ENCODE results near the gene PKN1. TPM values are rescaled to one million over a fixed set of nuclear protein-coding genes. Genes with fewer than 3 reads are reported as not detected.
"Not testable (repeated sequence)": the region's sequence is repeated elsewhere in the genome, so short reads cannot be mapped to it uniquely, and the experiment has no call there.

Gene PKN1
- total and polyA plus RNA-seq, 4 donors, result 13.7 to 41.6 (median 22.3) TPM

DNA sequence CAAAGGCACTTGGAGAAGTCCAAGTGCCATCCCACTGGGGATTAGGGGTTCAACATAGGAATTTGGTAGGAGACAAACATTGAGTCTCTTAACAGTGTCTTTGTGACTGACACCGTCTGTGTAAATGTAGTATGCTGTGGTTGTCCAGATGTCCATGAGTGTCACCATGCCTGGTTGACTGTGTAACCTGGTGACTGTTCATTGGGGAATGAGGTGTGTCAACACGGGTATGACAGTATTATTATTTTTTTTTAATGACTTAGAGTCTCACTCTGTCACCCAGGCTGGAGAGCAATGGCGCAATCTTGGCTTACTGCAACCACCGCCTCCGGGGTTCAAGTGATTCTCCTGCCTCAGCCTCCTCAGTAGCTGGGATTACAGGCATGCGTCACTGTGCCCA lies 16.2 kb downstream of the PKN1 start:
- Histone ChIP-seq H3K36me3 (ENCODE audit: control insufficient read depth in 4 of 4, insufficient read depth in 3 of 4, low read depth in 1 of 4, low read length in 3 of 4) (peaks cover 10 to 41% (median 31%) of the 10 kb centered on the region in 4 donors), H3K9ac (ENCODE audit: low read depth in 1 of 2, low read length in 2 of 2) (no peak overlapping the region), H3K27me3 (ENCODE audit: control insufficient read depth in 4 of 4, insufficient read depth in 4 of 4, low read length in 3 of 4) (no peaks in the 10 kb centered on the region), H3K4me1 (ENCODE audit: control insufficient read depth in 4 of 4, insufficient read depth in 4 of 4, low read length in 3 of 4) (no peaks in the 10 kb centered on the region), H3K27ac (ENCODE audit: low read depth in 1 of 2, low read length in 2 of 2) (no peak overlapping the region), H3K4me3 (ENCODE audit: low read depth in 1 of 3, low read length in 3 of 3) (no peak overlapping the region), H3K9me3 (ENCODE audit: control insufficient read depth in 4 of 4, low read length in 3 of 4) (no peaks in the 10 kb centered on the region)
- no peak for DNase-seq (ENCODE audit: low spot score)
- WGBS, result 95% methylated on average over 6 of the region's 6 CpGs
- TF ChIP-seq FOXA2 (IDR thresholded peaks at IDR 0.05) (no peak), RAD21 (IDR thresholded peaks at IDR 0.05) (no peak), GABPA (IDR thresholded peaks at IDR 0.05 in 1 of 2, conservative IDR thresholded peaks at IDR 0.05 in 1 of 2) (no peak), YY1 (IDR thresholded peaks at IDR 0.05) (no peak), HNF4A (conservative IDR thresholded peaks at IDR 0.05) (no peak), RXRA (IDR thresholded peaks at IDR 0.05) (no peak)
- TF ChIP-seq, protein P1, sequence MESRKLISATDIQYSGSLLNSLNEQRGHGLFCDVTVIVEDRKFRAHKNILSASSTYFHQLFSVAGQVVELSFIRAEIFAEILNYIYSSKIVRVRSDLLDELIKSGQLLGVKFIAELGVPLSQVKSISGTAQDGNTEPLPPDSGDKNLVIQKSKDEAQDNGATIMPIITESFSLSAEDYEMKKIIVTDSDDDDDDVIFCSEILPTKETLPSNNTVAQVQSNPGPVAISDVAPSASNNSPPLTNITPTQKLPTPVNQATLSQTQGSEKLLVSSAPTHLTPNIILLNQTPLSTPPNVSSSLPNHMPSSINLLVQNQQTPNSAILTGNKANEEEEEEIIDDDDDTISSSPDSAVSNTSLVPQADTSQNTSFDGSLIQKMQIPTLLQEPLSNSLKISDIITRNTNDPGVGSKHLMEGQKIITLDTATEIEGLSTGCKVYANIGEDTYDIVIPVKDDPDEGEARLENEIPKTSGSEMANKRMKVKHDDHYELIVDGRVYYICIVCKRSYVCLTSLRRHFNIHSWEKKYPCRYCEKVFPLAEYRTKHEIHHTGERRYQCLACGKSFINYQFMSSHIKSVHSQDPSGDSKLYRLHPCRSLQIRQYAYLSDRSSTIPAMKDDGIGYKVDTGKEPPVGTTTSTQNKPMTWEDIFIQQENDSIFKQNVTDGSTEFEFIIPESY (IDR thresholded peaks at IDR 0.05), result no peak
- TF ChIP-seq, protein P2, sequence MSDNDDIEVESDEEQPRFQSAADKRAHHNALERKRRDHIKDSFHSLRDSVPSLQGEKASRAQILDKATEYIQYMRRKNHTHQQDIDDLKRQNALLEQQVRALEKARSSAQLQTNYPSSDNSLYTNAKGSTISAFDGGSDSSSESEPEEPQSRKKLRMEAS (IDR thresholded peaks at IDR 0.05), result no peak

DNA sequence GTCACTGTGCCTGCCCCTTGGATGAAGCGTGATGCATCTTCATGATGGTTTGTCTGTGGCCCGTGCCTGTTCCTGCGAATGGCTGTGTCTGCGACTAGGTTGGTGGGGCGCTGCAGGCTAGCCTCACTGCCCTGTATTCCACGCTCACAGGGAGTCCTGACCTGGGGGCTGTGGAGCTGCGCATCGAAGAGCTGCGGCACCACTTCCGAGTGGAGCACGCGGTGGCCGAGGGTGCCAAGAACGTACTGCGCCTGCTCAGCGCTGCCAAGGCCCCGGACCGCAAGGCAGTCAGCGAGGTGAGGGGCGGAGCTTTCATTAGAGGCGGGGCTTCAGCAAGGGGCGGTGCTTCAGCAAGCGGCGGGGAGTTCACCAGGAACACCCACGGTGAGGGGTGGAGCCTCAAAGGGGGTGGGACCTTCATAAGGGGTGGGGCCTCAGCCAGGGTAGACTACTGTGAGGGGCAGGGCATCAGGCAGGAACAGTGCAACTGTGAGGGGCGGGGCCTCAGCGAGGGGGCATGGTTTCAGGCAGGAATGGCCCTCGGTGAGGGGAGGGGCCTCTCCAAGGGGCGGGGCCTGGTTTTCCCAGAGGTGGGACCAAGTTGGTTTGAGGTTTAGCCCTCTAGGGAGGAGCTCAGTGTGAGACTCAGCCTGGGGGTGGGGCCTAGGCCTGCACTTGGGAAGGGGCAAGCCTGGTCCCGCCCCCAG lies 17.2 kb downstream of the PKN1 start:
- no peak overlapping the region for H3K27ac ChIP-seq (ENCODE audit: low read depth in 1 of 2, low read length in 2 of 2)
- TF ChIP-seq JUND (IDR thresholded peaks at IDR 0.05) (no peak), SP1 (IDR thresholded peaks at IDR 0.05) (no peak)
- TF ChIP-seq, protein P3, sequence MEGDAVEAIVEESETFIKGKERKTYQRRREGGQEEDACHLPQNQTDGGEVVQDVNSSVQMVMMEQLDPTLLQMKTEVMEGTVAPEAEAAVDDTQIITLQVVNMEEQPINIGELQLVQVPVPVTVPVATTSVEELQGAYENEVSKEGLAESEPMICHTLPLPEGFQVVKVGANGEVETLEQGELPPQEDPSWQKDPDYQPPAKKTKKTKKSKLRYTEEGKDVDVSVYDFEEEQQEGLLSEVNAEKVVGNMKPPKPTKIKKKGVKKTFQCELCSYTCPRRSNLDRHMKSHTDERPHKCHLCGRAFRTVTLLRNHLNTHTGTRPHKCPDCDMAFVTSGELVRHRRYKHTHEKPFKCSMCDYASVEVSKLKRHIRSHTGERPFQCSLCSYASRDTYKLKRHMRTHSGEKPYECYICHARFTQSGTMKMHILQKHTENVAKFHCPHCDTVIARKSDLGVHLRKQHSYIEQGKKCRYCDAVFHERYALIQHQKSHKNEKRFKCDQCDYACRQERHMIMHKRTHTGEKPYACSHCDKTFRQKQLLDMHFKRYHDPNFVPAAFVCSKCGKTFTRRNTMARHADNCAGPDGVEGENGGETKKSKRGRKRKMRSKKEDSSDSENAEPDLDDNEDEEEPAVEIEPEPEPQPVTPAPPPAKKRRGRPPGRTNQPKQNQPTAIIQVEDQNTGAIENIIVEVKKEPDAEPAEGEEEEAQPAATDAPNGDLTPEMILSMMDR (IDR thresholded peaks at IDR 0.05; ENCODE audit: low read depth, low read length, missing input control), result no peak
- TF ChIP-seq, protein P2 (IDR thresholded peaks at IDR 0.05), result no peak

DNA sequence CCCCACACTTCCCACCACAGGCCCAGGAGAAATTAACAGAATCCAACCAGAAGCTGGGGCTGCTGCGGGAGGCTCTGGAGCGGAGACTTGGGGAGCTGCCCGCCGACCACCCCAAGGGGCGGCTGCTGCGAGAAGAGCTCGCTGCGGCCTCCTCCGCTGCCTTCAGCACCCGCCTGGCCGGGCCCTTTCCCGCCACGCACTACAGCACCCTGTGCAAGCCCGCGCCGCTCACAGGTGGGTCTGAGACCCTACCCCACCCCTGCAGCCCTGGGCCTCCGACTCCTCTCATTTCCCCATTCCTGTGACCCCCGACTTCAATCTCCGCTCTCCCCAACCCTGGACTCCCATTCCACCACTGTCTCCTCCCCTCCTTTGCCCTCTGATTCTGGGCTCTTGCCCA lies 17.8 kb downstream of the PKN1 start:
- 99% methylated on average over 19 of the region's 19 CpGs for WGBS
- DNase-seq (ENCODE audit: low spot score), result no peak
- Histone ChIP-seq H3K9ac (ENCODE audit: low read depth in 1 of 2, low read length in 2 of 2) (no peak overlapping the region), H3K36me3 (ENCODE audit: control insufficient read depth in 4 of 4, insufficient read depth in 3 of 4, low read depth in 1 of 4, low read length in 3 of 4) (peaks cover 10 to 43% (median 31%) of the 10 kb centered on the region in 4 donors), H3K4me3 (ENCODE audit: low read depth in 1 of 3, low read length in 3 of 3) (no peak overlapping the region), H3K27ac (ENCODE audit: low read depth in 1 of 2, low read length in 2 of 2) (no peak overlapping the region), H3K9me3 (ENCODE audit: control insufficient read depth in 4 of 4, low read length in 3 of 4) (no peaks in the 10 kb centered on the region), H3K4me1 (ENCODE audit: control insufficient read depth in 4 of 4, insufficient read depth in 4 of 4, low read length in 3 of 4) (no peaks in the 10 kb centered on the region), H3K27me3 (ENCODE audit: control insufficient read depth in 4 of 4, insufficient read depth in 4 of 4, low read length in 3 of 4) (no peaks in the 10 kb centered on the region)
- TF ChIP-seq EGR1 (IDR thresholded peaks at IDR 0.05; ENCODE audit: low read depth in 2 of 2) (no peak), RAD21 (IDR thresholded peaks at IDR 0.05) (no peak), SP1 (IDR thresholded peaks at IDR 0.05) (no peak), FOXA2 (IDR thresholded peaks at IDR 0.05) (no peak), GABPA (IDR thresholded peaks at IDR 0.05 in 1 of 2, conservative IDR thresholded peaks at IDR 0.05 in 1 of 2) (no peak), NR2F2 (IDR thresholded peaks at IDR 0.05) (no peak)
- TF ChIP-seq, protein P4, sequence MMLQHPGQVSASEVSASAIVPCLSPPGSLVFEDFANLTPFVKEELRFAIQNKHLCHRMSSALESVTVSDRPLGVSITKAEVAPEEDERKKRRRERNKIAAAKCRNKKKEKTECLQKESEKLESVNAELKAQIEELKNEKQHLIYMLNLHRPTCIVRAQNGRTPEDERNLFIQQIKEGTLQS (IDR thresholded peaks at IDR 0.05), result no peak

More for the DNA sequence above, 17.2 kb downstream of the PKN1 start:
- Histone ChIP-seq H3K9ac (ENCODE audit: low read depth in 1 of 2, low read length in 2 of 2) (no peak overlapping the region), H3K27me3 (ENCODE audit: control insufficient read depth in 4 of 4, insufficient read depth in 4 of 4, low read length in 3 of 4) (no peaks in the 10 kb centered on the region), H3K4me1 (ENCODE audit: control insufficient read depth in 4 of 4, insufficient read depth in 4 of 4, low read length in 3 of 4) (no peaks in the 10 kb centered on the region), H3K4me3 (ENCODE audit: low read depth in 1 of 3, low read length in 3 of 3) (no peak overlapping the region), H3K9me3 (ENCODE audit: control insufficient read depth in 4 of 4, low read length in 3 of 4) (no peaks in the 10 kb centered on the region), H3K36me3 (ENCODE audit: control insufficient read depth in 4 of 4, insufficient read depth in 3 of 4, low read depth in 1 of 4, low read length in 3 of 4) (peaks cover 10 to 44% (median 31%) of the 10 kb centered on the region in 4 donors)
- peak; percentile 62 for DNase-seq (ENCODE audit: low spot score)
- WGBS, result 87% methylated on average over 30 of the region's 30 CpGs

DNA sequence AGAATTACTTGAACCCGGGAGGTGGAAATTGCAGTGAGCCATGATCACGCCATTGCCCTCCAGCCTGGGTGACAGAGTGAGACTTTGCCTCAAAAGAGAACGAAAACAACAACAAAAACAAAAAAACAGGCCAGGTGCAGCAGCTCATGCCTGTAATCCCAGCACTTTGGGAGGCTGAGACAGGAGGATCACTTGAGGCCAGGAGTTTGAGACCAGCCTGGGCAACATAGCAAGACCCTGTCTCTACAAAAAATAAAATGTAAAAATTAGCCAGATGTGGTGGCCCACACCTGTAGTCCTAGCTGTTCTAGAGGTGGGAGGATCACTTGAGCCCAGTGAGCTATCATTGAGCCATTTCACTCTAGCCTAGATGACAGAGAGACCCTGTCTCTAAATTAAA lies 19.2 kb downstream of the PKN1 start:
- not testable (repeated sequence) for H3K4me1 ChIP-seq (ENCODE audit: control insufficient read depth in 4 of 4, insufficient read depth in 4 of 4, low read length in 3 of 4); H3K27me3 ChIP-seq (ENCODE audit: control insufficient read depth in 4 of 4, insufficient read depth in 4 of 4, low read length in 3 of 4); DNase-seq (ENCODE audit: low spot score); H3K9ac ChIP-seq (ENCODE audit: low read depth in 1 of 2, low read length in 2 of 2); H3K9me3 ChIP-seq (ENCODE audit: control insufficient read depth in 4 of 4, low read length in 3 of 4); H3K4me3 ChIP-seq (ENCODE audit: low read depth in 1 of 3, low read length in 3 of 3); H3K27ac ChIP-seq (ENCODE audit: low read depth in 1 of 2, low read length in 2 of 2)
- peaks cover 0 to 31% (median 23%) of the 10 kb centered on the region in 4 donors for H3K36me3 ChIP-seq (ENCODE audit: control insufficient read depth in 4 of 4, insufficient read depth in 3 of 4, low read depth in 1 of 4, low read length in 3 of 4)
- 97% methylated on average over 3 of the region's 3 CpGs for WGBS

Data from liver (tissue), 9 donors.